ENCODE measurements around the gene GDNF.

- TF ChIP-seq KLF16 (tag by site-specific recombination; IDR thresholded peaks at IDR 0.05) = no peak
- TF ChIP-seq ZNF776 (tag by site-specific recombination; IDR thresholded peaks at IDR 0.05; ENCODE audit: borderline replicate concordance) = no peak
- TF ChIP-seq CTCF (tag by site-specific recombination; IDR thresholded peaks at IDR 0.05) = no peak
- no peak for TF ChIP-seq YY1 (tag by site-specific recombination; IDR thresholded peaks at IDR 0.05)
These were observed 20.0 kb upstream of the GDNF start for GRCh38 chr5:37859805-37860204.

All from HEK293 (cell line).